HG02973 (cell line): ENCODE measurements around the gene TNFRSF21.
"Not testable (repeated sequence)": the region's sequence is repeated elsewhere in the genome, so short reads cannot be mapped to it uniquely, and the experiment has no call there.

Experiments
- ATAC-seq: cut with Tn5 transposase; IDR thresholded peaks from one replicate; pipeline ENCODE4 v1.9.1; 2021; ENCODE audit warnings: moderate library complexity; ENCODE audit not compliant: unreplicated experiment

Gene TNFRSF21

GRCh38 chr6:47230579-47230978 lies 79.1 kb downstream of the TNFRSF21 start:
- no peak for ATAC-seq

DNA sequence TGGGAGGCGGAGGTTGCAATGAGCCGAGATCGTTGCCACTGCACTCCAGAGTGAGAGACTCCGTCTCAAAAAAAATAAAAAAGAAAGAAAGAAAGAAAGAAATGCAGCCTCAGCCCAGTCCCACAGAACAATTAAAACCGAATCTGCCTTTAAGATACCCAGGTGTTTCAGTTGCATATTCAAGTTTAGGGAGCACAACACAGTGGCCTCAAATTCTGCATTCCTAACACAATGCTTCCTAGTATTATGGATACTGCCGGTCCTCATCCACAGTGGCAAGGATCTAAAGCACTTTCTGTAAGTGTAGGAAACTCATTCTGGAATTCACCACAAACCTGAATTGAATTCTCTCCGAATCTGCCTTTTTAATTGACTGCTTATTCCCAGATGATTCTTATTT lies 80.5 kb downstream of the TNFRSF21 start:
- no peak for ATAC-seq

GRCh38 chr6:47228093-47228492 lies 81.6 kb downstream of the TNFRSF21 start:
- ATAC-seq: not testable (repeated sequence)

GRCh38 chr6:47223251-47223650 lies 86.5 kb downstream of the TNFRSF21 start:
- not testable (repeated sequence) for ATAC-seq

DNA sequence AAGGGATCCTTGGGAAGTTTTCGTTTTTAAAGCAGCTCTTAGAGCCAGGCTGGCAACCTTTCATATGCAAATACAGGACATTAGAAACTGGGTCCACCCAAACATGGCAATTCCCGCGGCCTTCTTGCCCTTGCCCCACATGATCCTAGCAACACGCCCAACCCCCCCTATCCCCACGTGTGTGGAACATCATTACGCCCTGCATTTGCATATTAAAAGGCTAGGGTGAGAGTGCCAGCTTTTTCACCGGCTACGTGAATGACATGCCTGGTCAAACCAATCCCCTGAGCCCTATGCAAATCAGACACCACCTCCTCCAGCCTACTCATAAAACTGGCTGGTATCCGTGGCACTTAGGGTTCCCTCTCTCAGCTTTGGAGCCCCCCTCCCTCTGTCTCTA lies 88.1 kb downstream of the TNFRSF21 start:
- no peak for ATAC-seq

DNA sequence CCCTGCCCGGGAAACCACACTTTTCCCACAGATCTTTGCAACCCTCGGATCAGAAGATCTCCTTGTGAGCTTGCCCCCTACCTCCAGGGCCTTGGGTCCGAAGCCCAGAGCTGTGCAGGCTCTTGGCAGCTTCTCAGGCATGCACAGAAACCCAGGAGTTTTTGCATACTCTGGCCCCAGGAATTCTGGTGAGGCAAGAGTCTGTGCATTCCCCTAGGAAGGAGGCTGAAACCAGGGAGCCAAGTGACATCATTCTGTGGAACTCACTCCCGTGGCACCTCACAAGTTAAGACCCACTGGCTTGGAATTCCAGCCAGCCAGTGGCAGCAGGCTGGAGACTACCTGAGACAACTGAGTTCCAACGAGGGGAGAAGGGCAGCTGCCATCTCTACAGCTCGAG lies 100.1 kb downstream of the TNFRSF21 start:
- ATAC-seq: no peak

DNA sequence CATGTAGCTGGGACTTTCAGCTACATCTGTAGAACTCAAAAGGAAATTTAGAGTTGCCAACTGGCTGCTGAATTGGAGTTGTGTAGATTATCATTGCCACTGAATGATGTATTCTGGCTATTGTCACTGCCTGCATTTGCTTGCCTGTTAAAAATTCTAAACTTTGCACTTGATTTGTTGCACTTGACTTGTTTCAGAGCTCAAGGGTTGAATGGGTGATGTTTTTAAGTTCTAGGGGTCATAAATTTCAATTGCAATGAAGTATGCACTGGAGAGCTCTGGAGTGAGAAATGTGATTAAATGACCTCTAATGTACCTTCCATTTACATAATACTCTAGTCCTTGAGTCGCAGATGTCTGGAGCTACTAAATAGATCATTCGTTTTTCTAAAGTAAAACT lies 102.4 kb downstream of the TNFRSF21 start:
- no peak for ATAC-seq

DNA sequence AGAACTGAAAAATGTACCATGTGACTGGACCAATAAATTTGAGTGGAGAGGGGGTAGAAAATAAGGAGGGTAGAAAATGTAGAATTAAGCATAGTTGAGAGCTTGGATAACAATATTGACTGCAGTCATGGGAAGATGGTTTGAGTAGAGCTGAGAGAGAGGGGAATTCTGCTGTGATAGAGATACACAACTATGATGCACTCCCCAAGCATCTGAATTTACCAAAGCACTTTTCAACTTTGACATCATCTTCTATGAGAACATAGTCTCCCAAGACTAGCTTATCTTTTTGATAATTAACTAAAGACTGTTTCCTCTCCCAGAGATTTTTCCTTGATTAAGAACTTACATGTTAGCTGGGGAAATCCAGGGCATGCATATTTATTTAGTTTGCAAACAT lies 103.1 kb downstream of the TNFRSF21 start:
- ATAC-seq: no peak

- no peak for ATAC-seq
Observed at GRCh38 chr6:47203938-47204611, 105.6 kb downstream of the TNFRSF21 start.

DNA sequence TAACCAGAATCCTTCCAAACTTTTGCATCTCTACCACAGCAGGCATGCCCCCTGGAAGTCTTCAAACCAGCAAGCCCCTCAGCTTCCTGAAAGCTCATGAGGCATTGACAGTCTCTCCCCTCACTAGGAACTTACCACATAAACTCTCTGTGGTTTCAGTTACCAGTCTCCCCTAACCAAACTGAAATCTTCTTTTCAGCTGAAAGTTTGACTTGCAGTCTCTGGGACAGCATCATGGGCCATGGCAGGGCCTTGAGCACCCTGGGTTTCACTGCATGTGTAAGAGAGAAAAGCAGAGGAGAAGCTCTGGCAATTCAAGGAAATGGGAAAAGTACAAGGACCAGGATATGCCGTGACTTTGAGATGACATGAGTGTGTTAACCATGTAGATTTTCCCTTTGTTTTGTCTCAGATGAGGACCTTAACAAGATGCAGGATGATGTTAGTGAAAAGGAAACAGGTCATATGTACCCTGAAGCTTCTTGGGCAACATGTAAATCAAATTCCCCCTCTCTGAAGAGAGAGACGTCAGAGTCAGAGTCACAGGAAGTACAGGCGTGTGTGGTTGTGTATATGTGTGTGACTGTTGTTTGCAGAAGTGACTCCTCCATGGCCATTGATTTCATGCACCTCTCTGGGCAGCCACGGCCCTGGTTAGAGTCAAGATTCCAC lies 106.3 kb downstream of the TNFRSF21 start:
- peak; percentile 74 for ATAC-seq

DNA sequence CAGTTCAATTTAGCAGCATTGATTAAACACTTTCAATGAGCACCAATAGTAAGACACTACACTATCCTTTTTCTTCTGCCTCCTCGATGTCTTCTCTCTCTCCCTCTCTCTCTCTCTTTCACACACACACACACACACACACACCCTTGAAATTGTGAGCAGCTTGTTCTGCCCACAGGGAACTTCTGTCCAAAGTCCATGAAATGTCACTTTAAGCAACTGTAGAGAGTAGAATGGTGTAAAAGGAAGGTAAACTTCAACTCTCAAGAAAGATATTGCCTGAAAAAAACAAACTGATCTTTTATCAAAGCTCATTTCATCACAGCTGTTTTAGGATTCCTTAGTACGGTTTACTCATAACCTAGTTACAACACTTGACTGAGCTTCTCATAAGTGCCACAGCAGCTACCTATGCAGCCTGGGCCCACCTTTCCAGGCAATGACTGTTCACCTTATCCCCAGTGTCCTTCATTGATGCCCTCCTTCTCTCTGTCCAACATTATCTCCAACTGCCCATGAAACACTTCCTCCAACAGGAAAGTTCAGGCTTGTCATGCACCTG lies 107.0 kb downstream of the TNFRSF21 start:
- no peak for ATAC-seq

GRCh38 chr6:47200536-47201334 lies 109.0 kb downstream of the TNFRSF21 start:
- ATAC-seq: no peak

DNA sequence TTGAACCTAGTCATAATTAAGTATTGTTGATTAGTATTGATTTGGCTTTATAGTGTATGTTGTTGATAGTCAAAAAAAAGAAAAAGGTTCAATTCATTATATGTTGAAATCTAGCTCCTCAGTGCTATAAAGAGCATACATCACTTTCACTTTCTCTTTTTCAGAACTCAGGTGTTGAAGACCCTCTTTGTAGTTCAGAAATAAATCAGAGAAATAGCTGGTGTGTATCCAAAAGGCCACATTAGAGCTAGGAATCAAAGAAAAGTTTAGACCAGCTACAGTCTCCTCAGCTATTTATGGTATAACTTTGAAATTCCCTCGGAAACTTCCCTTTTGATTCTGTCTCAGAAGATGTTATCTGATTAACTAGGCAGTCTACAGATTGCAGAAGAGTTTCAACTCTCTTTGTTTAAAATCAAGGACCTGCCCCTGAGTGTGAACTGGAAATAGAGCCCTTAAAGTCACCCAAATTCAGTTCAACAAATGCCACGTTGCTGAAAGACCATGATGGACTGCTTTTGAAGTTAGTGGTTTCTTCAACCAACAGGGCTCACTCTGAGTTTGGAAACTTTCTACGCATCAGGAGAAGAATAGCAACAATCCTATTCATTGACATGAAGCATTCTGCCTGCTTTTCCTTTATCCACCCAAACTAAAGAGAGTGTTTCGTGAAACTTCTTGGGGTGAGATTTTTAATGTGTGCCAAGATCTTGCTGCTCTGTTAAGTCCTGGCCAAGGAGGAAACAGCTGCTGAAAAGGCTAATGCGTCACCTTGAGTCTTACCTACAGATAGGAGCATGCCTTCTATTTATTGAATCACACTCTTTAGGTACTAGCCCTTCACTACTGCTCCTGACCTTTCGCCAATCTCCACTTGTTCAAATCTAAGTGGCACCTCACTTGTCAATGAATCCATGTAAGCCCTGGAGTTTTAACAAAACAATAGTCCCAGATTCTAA lies 111.7 kb downstream of the TNFRSF21 start:
- ATAC-seq: no peak

DNA sequence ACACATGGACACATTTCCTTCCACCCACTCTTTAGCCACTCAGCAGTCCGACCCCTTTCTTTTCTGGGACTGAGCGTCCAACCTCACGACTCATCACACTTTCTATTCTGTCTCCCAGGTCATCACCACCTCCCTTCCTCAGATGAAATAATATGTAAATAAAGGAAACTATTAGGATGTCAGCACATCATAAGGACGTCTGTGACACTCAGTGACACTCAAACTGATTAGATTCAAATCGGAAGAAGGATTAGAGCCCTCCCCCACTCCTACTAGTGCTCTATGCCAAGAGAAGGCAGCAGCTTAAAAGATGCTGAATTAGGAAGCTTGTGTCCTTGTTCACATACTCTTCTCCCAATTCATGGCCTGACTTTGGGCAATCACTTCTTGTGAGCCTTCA lies 113.6 kb downstream of the TNFRSF21 start:
- no peak for ATAC-seq

GRCh38 chr6:47195011-47195650 lies 114.6 kb downstream of the TNFRSF21 start:
- ATAC-seq: no peak

DNA sequence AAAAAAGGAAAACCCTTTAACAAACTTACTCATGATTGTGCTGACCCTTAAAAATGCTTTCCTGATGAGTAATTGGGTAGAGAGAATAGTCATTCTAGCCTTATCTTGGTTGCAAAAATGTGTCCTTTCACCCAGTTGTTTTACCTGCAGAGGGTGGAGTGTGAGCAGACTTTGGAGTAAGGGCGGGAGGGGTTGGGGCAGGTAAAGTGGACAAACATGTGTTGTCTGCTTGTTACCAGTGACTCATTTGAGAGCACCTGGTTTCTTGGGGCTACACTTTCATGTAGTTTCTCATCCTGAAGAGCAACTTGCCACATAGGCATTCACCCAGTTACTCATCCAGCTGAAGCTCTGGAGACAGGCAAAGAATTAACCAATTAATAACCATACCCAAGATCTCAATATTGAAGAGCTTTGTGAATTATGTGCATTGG lies 121.1 kb downstream of the TNFRSF21 start:
- no peak for ATAC-seq

DNA sequence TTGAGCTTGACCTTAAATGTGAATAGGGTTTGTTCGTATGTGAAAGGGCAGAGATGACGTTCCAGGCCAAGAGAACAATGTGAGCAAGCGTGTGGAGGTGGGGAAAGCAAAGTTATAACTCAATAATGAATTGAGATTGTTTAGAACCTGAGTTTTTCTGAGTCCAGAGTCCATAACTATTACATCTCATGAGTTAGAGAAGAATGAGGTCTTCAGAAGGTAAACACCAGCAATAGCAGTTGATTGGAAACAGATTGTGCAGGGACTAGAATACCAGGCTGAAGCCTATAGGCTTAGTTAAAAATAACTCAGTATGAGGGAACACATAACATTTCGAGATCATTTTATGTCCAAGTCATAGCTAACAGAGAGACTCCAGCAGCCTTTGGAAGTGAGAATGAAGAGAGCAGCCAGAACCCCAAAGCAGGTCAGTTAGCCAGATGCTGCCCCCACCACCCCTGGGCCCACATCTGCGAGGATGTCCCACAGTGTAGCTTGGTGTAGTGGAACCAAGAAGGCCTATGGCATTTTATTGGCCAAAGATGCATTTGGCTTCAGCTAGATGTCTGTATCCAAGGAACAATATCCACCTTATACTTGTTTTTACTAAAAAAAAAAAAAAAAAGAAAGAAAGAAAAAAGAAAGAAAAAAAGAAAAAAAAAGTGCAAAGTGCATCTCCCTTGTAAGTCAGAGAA lies 121.7 kb downstream of the TNFRSF21 start:
- no peak for ATAC-seq

- no peak for ATAC-seq
Observed at GRCh38 chr6:47187113-47187512, 122.6 kb downstream of the TNFRSF21 start.

DNA sequence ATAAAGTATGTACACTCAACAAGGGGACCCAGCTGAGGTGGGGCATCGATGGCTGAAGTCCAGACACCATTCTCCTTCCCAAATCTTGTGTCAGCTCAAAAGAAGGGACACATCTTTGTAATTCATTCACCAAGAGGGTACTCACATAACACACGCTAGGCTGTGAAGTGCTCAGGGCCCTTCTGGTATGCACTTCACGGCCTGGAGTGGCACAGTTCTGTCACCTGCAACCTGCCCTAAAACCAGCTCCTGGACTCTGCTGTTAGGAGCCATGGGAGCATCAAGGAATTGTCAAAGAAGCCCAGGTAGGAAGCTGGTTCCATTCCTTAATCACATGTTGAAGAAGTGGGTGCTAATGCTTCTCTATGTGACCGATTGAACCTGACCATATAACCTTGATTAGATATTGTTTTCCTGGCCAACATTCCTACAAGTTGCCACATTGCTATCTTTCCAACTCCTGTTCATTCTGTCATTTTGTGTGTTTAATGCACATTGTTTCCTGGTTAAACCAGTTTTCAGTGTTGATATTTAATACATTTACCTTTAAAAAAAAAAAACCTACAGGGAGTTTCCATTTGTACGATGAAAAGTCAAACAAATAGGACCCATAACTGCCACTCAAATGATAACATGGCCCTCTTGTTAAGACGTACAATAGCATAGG lies 127.3 kb downstream of the TNFRSF21 start:
- no peak for ATAC-seq
